SK-N-SH (cell line): ENCODE results near the gene B4GALNT4. TPM values are rescaled to one million over a fixed set of nuclear protein-coding genes. Genes with fewer than 3 reads are reported as not detected.
"Not testable (repeated sequence)": the region's sequence is repeated elsewhere in the genome, so short reads cannot be mapped to it uniquely, and the experiment has no call there.

ENCODE experiments used
- CTCF ChIA-PET: fragments of 300-600, 350-600 bp; formaldehyde crosslinking; extraction: SDS; loops from one replicate; lab custom pipeline; 2021; lab: Yijun Ruan, JAX
- POLR2A ChIA-PET: fragments of 350-600 bp; sonication (Branson Sonifier 250); formaldehyde crosslinking; extraction: SDS; loops from one replicate; lab custom pipeline; 2020; ENCODE audit warnings: antibody characterized with exemption, inconsistent platforms; lab: Yijun Ruan, JAX
- DNase-seq: peaks from one replicate; pipeline ENCODE4 v3.0.0; 2012
- H2AFZ ChIP-seq: fragments of 200-600 bp; sonication (generic); 2 replicates; pipeline ENCODE4 v1.8.1; 2016; ENCODE audit warnings: antibody characterized with exemption, mild to moderate bottlenecking, low read depth
- H3F3A ChIP-seq: fragments of 200-600 bp; sonication (generic); replicated peaks from 2 replicates; pipeline ENCODE3; 2016; ENCODE audit warnings: antibody characterized with exemption, mild to moderate bottlenecking; ENCODE audit not compliant: insufficient read depth
- H3K27ac ChIP-seq, 2 experiments: fragments of 200-500 bp in 1 of 2; fragments of 200-600 bp in 1 of 2; sonication (Bioruptor generic) in 1 of 2; sonication (generic), shearing (Covaris generic) in 1 of 2; 2 replicates each; pipeline versions ENCODE4 v1.5.1 to v1.6.1; 2014 to 2016; ENCODE audit warnings: low read depth in 2 of 2, inconsistent platforms in 1 of 2, low read length in 1 of 2, mild to moderate bottlenecking in 1 of 2, mixed read lengths in 1 of 2
- H3K27me3 ChIP-seq: fragments of 200-600 bp; sonication (generic), shearing (Covaris generic); 2 replicates; pipeline ENCODE4 v1.6.1; 2016; ENCODE audit warnings: mixed run types; ENCODE audit not compliant: insufficient read depth
- H3K36me3 ChIP-seq, 2 experiments: fragments of 200-500 bp in 1 of 2; fragments of 200-600 bp in 1 of 2; sonication (Bioruptor generic) in 1 of 2; sonication (generic) in 1 of 2; replicated peaks in 1 of 2; 2 replicates each; pipeline versions ENCODE3 to v1.5.1; 2014 to 2016; ENCODE audit warnings: low read length in 1 of 2, mild to moderate bottlenecking in 1 of 2; ENCODE audit not compliant: insufficient read depth in 2 of 2, control insufficient read depth in 1 of 2
- H3K4me1 ChIP-seq, 2 experiments: fragments of 200-500 bp in 1 of 2; fragments of 200-600 bp in 1 of 2; sonication (Bioruptor generic) in 1 of 2; sonication (generic), shearing (Covaris generic) in 1 of 2; 2 replicates each; pipeline versions ENCODE4 v1.5.1 to v1.6.1; 2014 to 2016; ENCODE audit warnings: low read depth in 1 of 2, low read length in 1 of 2, mixed run types in 1 of 2; ENCODE audit not compliant: insufficient read depth in 2 of 2, control insufficient read depth in 1 of 2
- H3K4me2 ChIP-seq: fragments of 200-600 bp; sonication (generic), shearing (Covaris generic); 2 replicates; pipeline ENCODE4 v1.6.1; 2017; ENCODE audit warnings: mixed run types
- H3K4me3 ChIP-seq, 2 experiments: fragments of 200-500 bp in 1 of 2; fragments of 200-600 bp in 1 of 2; sonication (Bioruptor generic) in 1 of 2; sonication (generic), shearing (Covaris generic) in 1 of 2; 2 replicates each; pipeline versions ENCODE4 v1.5.1 to v1.8.1; 2014 to 2016; ENCODE audit warnings: low read depth in 2 of 2, inconsistent platforms in 1 of 2, low read length in 1 of 2, mild to moderate bottlenecking in 1 of 2, mixed read lengths in 1 of 2, moderate library complexity in 1 of 2
- H3K79me2 ChIP-seq: fragments of 200-600 bp; sonication (generic); 2 replicates; pipeline ENCODE4 v1.8.1; 2017; ENCODE audit warnings: mild to moderate bottlenecking; ENCODE audit not compliant: insufficient read depth
- H3K9ac ChIP-seq: fragments of 200-600 bp; sonication (generic); 2 replicates; pipeline ENCODE4 v1.6.1; 2017; ENCODE audit warnings: mixed run types
- H3K9me2 ChIP-seq: fragments of 200-600 bp; sonication (generic); 2 replicates; pipeline ENCODE4 v1.6.1; 2017; ENCODE audit warnings: mixed run types
- H3K9me3 ChIP-seq: fragments of 200-600 bp; sonication (generic); 2 replicates; pipeline ENCODE4 v1.6.1; 2017; ENCODE audit warnings: mixed run types, mild to moderate bottlenecking, moderate library complexity
- H4K20me1 ChIP-seq: fragments of 200-600 bp; sonication (generic); 2 replicates; pipeline ENCODE4 v1.6.1; 2017; ENCODE audit warnings: mild to moderate bottlenecking, mixed run types; ENCODE audit not compliant: insufficient read depth
- FOXJ3 ChIP-seq: sonication (generic); formaldehyde crosslinking; IDR thresholded peaks from 2 replicates; pipeline ENCODE4 v1.5.1; 2020; ENCODE audit warnings: mild to moderate bottlenecking, missing genetic modification reagents
- GABPA ChIP-seq: IDR thresholded peaks from 2 replicates; pipeline ENCODE4 v1.4.0; 2012; ENCODE audit warnings: low read depth, mild to moderate bottlenecking
- JUND ChIP-seq: IDR thresholded peaks from 2 replicates; pipeline ENCODE4 v1.4.0; 2012
- MAX ChIP-seq: IDR thresholded peaks from 2 replicates; pipeline ENCODE4 v1.4.0; 2012; ENCODE audit warnings: low read depth
- MEF2A ChIP-seq: IDR thresholded peaks from 2 replicates; pipeline ENCODE4 v1.4.0; 2012; ENCODE audit warnings: low read depth, borderline replicate concordance
- RXRA ChIP-seq: IDR thresholded peaks from 2 replicates; pipeline ENCODE4 v1.4.0; 2012; ENCODE audit warnings: low read depth, mild to moderate bottlenecking, borderline replicate concordance
- YY1 ChIP-seq: IDR thresholded peaks from 2 replicates; pipeline ENCODE4 v1.4.0; 2012; ENCODE audit warnings: low read depth, mild to moderate bottlenecking
- WGBS: methylation state at CpG from one replicate; pipeline ENCODE4 v1.1.6; 2017; ENCODE audit warnings: low lambda C conversion rate; 5-methylcytosine and 5-hydroxymethylcytosine counted together
- polyA plus RNA-seq, 3 experiments: library from polyadenylated mRNA; depleted of rRNA; stranded (reverse); fragments of >200 nt; gene quantifications; 2 replicates each; pipeline ENCODE4 v1.2.3, GENCODE V29; 2012
- TF ChIP-seq, protein P1 (sequence below): fragments of 150-350 bp; IDR thresholded peaks from 2 replicates; pipeline ENCODE4 v1.6.1; 2016; ENCODE audit warnings: mild to moderate bottlenecking, low read depth, low read length
- TF ChIP-seq, protein P2 (sequence below): IDR thresholded peaks from 2 replicates; pipeline ENCODE4 v1.4.0; 2012; ENCODE audit warnings: low read depth, borderline replicate concordance

B4GALNT4 gene
- polyA plus RNA-seq, 1 of the 3 experiments (the other 2 are of a cell fraction): 66.7 TPM

- Histone ChIP-seq H3K9me2 (no peaks in the 10 kb centered on the region), H3K79me2 (no peaks in the 10 kb centered on the region), H3K4me3 (no peak overlapping the region), H2AFZ (no peak overlapping the region), H3K9me3 (no peaks in the 10 kb centered on the region), H3K9ac (no peak overlapping the region), H3K27me3 (no peaks in the 10 kb centered on the region), H3F3A (no peaks in the 10 kb centered on the region), H3K4me1 (peaks cover 0 to 4% of the 10 kb centered on the region in 2 experiments; a peak in 1 of 4 replicates), H3K27ac (no peak overlapping the region), H3K36me3 (no peaks in the 10 kb centered on the region), H4K20me1 (no peaks in the 10 kb centered on the region), H3K4me2 (no peak overlapping the region)
- TF ChIP-seq, protein P1, sequence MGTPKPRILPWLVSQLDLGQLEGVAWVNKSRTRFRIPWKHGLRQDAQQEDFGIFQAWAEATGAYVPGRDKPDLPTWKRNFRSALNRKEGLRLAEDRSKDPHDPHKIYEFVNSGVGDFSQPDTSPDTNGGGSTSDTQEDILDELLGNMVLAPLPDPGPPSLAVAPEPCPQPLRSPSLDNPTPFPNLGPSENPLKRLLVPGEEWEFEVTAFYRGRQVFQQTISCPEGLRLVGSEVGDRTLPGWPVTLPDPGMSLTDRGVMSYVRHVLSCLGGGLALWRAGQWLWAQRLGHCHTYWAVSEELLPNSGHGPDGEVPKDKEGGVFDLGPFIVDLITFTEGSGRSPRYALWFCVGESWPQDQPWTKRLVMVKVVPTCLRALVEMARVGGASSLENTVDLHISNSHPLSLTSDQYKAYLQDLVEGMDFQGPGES: no peak
- TF ChIP-seq MEF2A: no peak
- no peak for TF ChIP-seq JUND
- TF ChIP-seq, protein P2, sequence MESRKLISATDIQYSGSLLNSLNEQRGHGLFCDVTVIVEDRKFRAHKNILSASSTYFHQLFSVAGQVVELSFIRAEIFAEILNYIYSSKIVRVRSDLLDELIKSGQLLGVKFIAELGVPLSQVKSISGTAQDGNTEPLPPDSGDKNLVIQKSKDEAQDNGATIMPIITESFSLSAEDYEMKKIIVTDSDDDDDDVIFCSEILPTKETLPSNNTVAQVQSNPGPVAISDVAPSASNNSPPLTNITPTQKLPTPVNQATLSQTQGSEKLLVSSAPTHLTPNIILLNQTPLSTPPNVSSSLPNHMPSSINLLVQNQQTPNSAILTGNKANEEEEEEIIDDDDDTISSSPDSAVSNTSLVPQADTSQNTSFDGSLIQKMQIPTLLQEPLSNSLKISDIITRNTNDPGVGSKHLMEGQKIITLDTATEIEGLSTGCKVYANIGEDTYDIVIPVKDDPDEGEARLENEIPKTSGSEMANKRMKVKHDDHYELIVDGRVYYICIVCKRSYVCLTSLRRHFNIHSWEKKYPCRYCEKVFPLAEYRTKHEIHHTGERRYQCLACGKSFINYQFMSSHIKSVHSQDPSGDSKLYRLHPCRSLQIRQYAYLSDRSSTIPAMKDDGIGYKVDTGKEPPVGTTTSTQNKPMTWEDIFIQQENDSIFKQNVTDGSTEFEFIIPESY: no peak
- no peak for TF ChIP-seq RXRA
- TF ChIP-seq YY1: no peak
- no peak for TF ChIP-seq GABPA
- no peak for TF ChIP-seq MAX
- no peak for TF ChIP-seq FOXJ3 (CRISPR knock-in tag)
- CTCF ChIA-PET: interaction anchor here (3.0 kb wide), 1 partner anchor 9 kb away, joined by 13 read pairs; no protein-coding TSS in a partner anchor
- no peak for DNase-seq
- WGBS: 48% methylated on average over 4 of the region's 4 CpGs
- POLR2A ChIA-PET: no interaction called here
Observed at GRCh38 chr11:387193-387793, 18.0 kb downstream of the B4GALNT4 start.

DNA sequence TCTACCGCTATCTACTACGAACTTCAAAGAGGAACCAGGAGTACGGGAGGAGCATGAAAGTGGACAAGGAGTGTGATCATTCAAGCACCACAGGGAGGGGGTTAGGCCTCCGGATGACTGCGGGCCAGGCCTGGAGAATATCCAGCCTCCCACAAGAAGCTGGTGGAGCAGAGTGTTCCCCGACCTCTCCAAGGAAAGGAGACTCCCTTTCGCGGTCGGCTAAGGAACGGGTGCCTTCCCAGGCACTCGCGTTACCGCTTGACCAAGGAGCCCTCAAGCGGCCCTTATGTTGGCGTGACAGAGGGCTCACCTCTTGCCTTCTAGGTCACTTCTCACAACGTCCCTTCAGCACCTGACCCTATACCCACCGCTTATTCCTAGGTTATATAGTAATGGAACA lies 20.1 kb downstream of the B4GALNT4 start:
- H4K20me1 ChIP-seq, DNase-seq, H3K36me3 ChIP-seq, H3K27me3 ChIP-seq, H3K4me2 ChIP-seq, H3K27ac ChIP-seq, H3K4me3 ChIP-seq, H3K79me2 ChIP-seq, H3K9me3 ChIP-seq, H2AFZ ChIP-seq, H3K9me2 ChIP-seq, H3F3A ChIP-seq, POLR2A ChIA-PET, H3K4me1 ChIP-seq, H3K9ac ChIP-seq: not testable (repeated sequence)
- WGBS: 69% methylated on average over 7 of the region's 17 CpGs
- CTCF ChIA-PET: interaction anchor here (2.3 kb wide), 1 partner anchor 59 kb away, joined by 6 read pairs; no protein-coding TSS in a partner anchor
